Measurements from ENCODE around the gene TNFAIP8L2.
"Not testable (repeated sequence)": the region's sequence is repeated elsewhere in the genome, so short reads cannot be mapped to it uniquely, and the experiment has no call there.

TNFAIP8L2 gene

DNA sequence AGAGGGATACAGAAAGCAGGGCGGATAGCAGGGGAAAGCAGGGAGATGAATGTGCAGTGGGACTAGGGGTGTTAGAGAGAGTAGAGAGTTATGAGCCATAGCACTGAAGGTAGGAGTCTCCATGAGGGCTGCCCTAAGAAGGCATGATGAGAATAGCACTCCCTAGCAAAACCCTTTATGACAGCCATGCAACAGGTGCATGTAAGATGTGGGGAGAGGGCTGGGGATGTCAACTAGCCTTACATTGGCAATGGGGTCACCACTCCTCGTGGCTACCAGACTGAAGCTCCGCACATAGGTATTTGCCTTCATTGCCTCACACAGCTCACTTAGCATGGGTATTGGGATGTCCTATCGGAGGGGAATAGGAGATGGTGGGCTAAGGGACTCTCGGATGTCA lies 14.7 kb downstream of the TNFAIP8L2 start:
- H3K36me3 ChIP-seq (ENCODE audit: control insufficient read depth, insufficient read depth, low read length): peaks cover 6% of the 10 kb centered on the region
- H3K4me3 ChIP-seq (ENCODE audit: low read depth, low read length): no peak overlapping the region
- H3K4me1 ChIP-seq (ENCODE audit: control insufficient read depth, insufficient read depth, low read length): no peaks in the 10 kb centered on the region
- no peak overlapping the region for H3K9ac ChIP-seq (ENCODE audit: low read depth, low read length)
- H3K27me3 ChIP-seq (ENCODE audit: control insufficient read depth, insufficient read depth, low read length): no peaks in the 10 kb centered on the region
- no peaks in the 10 kb centered on the region for H3K9me3 ChIP-seq (ENCODE audit: control insufficient read depth, insufficient read depth, low read length)

- no peaks in the 10 kb centered on the region for H3K9me3 ChIP-seq (ENCODE audit: control insufficient read depth, insufficient read depth, low read length)
- peaks cover 20% of the 10 kb centered on the region for H3K36me3 ChIP-seq (ENCODE audit: control insufficient read depth, insufficient read depth, low read length)
- no peaks in the 10 kb centered on the region for H3K4me1 ChIP-seq (ENCODE audit: control insufficient read depth, insufficient read depth, low read length)
These were observed 18.7 kb downstream of the TNFAIP8L2 start for GRCh38 chr1:151175041-151175741.

DNA sequence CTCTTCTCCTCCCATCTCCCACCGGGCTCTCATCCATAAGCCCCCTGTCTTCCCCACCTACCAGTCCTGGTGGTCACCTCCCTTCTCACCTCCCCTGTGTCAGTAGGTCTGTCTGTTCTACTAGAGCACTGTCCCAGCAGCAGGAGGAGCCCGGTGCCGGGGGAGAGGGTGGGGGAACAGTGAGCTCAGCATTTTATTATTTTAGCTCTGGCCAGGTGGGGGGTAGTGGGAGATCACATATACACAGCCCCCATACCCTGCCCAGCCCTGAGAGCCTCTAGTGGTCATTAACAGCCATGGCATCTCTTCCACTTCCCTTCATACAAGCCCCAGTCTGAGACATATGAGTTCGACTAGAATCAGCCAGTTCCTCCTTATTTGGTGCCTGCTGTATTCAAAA lies 19.4 kb downstream of the TNFAIP8L2 start, which contains the start of gene TMOD4:
TSS of gene TMOD4 (minus strand) at position 119 of the 400 bp plus-strand sequence. CDS start 1,106 bp downstream, outside the sequence.
- H3K4me3 ChIP-seq (ENCODE audit: low read depth, low read length): no peak within 1 kb of the TSS
- no peaks in the 10 kb centered on the region for H3K9me3 ChIP-seq (ENCODE audit: control insufficient read depth, insufficient read depth, low read length)
- H3K27me3 ChIP-seq (ENCODE audit: control insufficient read depth, insufficient read depth, low read length): no peaks in the 10 kb centered on the region
- no peak within 1 kb of the TSS for H3K9ac ChIP-seq (ENCODE audit: low read depth, low read length)
- no peaks in the 10 kb centered on the region for H3K4me1 ChIP-seq (ENCODE audit: control insufficient read depth, insufficient read depth, low read length)
- H3K36me3 ChIP-seq (ENCODE audit: control insufficient read depth, insufficient read depth, low read length): peaks cover 20% of the 10 kb centered on the region

More at GRCh38 chr1:151175041-151175741, 18.7 kb downstream of the TNFAIP8L2 start:
- Histone ChIP-seq H3K27me3 (ENCODE audit: control insufficient read depth, insufficient read depth, low read length) (no peaks in the 10 kb centered on the region), H3K4me3 (ENCODE audit: low read depth, low read length) (no peak overlapping the region), H3K9ac (ENCODE audit: low read depth, low read length) (no peak overlapping the region)

DNA sequence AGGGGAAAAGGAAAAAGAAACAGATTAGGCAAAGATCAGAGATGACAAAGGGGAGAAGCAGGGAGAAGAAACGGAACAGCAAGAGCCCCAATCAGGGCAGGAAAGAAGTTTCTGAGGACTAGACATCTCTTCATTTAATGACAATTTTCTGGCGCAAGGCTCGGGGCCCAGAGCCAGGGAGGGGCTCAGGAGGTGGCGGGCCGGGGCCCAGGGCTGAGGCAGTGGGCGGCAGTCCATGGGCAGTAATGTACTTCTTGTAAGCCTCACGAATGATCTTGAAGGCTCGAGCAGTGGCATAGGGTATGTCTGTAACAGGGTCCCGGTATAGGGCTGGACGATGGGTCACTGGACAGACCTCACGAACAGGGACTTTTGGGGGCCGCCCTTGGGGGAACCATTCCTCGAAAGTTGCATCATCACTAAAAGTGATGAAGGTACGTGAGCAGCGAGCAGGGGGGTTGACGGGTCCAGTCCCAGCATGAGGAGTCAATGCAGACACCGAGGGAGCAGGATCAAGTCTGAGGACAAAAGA lies 20.1 kb downstream of the TNFAIP8L2 start:
- no peaks in the 10 kb centered on the region for H3K27me3 ChIP-seq (ENCODE audit: control insufficient read depth, insufficient read depth, low read length)
- H3K36me3 ChIP-seq (ENCODE audit: control insufficient read depth, insufficient read depth, low read length): peaks cover 23% of the 10 kb centered on the region
- H3K9ac ChIP-seq (ENCODE audit: low read depth, low read length): no peak overlapping the region

GRCh38 chr1:151184211-151184610 lies 27.8 kb downstream of the TNFAIP8L2 start:
- no peaks in the 10 kb centered on the region for H3K4me1 ChIP-seq (ENCODE audit: control insufficient read depth, insufficient read depth, low read length)
- no peak overlapping the region for H3K9ac ChIP-seq (ENCODE audit: low read depth, low read length)
- H3K27me3 ChIP-seq (ENCODE audit: control insufficient read depth, insufficient read depth, low read length): no peaks in the 10 kb centered on the region
- H3K36me3 ChIP-seq (ENCODE audit: control insufficient read depth, insufficient read depth, low read length): peaks cover 21% of the 10 kb centered on the region
- no peak overlapping the region for H3K4me3 ChIP-seq (ENCODE audit: low read depth, low read length)
- H3K9me3 ChIP-seq (ENCODE audit: control insufficient read depth, insufficient read depth, low read length): no peaks in the 10 kb centered on the region

More for the DNA sequence above, 20.1 kb downstream of the TNFAIP8L2 start:
- H3K4me1 ChIP-seq (ENCODE audit: control insufficient read depth, insufficient read depth, low read length): no peaks in the 10 kb centered on the region
- no peak overlapping the region for H3K4me3 ChIP-seq (ENCODE audit: low read depth, low read length)
- no peaks in the 10 kb centered on the region for H3K9me3 ChIP-seq (ENCODE audit: control insufficient read depth, insufficient read depth, low read length)

DNA sequence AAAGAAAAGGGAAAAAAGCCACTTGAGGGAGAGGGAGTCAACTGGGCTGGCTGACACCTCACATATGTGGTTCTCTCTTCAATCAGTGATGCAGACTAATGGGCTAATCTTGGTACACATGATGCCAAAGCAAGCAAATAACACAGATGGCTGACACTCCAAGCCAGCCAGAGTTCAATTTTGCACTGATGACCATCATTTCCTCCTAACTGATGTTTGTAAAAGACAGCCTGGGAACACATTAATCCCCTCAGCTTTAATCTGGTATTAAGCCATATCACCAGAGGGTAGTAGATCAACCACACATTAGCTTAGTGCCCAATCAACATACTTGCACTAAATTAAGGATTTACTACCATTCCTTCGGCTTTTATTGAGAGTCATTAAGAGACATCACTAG lies 30.8 kb downstream of the TNFAIP8L2 start:
- H3K4me3 ChIP-seq (ENCODE audit: low read depth, low read length): no peak overlapping the region
- H3K36me3 ChIP-seq (ENCODE audit: control insufficient read depth, insufficient read depth, low read length): peaks cover 17% of the 10 kb centered on the region
- H3K9ac ChIP-seq (ENCODE audit: low read depth, low read length): no peak overlapping the region
- no peaks in the 10 kb centered on the region for H3K27me3 ChIP-seq (ENCODE audit: control insufficient read depth, insufficient read depth, low read length)
- H3K9me3 ChIP-seq (ENCODE audit: control insufficient read depth, insufficient read depth, low read length): no peaks in the 10 kb centered on the region
- H3K4me1 ChIP-seq (ENCODE audit: control insufficient read depth, insufficient read depth, low read length): no peaks in the 10 kb centered on the region

DNA sequence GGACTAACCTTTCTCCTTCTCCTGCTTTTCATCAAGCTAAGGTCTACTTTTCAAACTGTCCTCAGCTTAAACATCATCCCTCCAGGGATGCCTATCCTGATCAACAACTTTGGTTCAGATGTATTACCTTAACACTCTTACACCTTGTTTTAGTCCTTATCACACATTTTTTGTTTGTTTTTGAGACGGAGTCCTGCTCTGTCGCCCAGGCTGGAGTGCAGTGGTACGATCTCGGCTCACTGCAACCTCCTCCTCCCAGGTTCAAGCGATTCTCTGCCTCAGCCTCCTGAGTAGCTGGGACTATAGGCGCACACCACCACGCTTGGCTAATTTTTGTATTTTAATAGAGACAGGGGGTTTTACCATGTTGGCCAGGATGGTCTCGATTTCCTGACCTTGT lies 32.2 kb downstream of the TNFAIP8L2 start:
- not testable (repeated sequence) for H3K27me3 ChIP-seq (ENCODE audit: control insufficient read depth, insufficient read depth, low read length); H3K9ac ChIP-seq (ENCODE audit: low read depth, low read length); H3K4me1 ChIP-seq (ENCODE audit: control insufficient read depth, insufficient read depth, low read length); H3K9me3 ChIP-seq (ENCODE audit: control insufficient read depth, insufficient read depth, low read length); H3K36me3 ChIP-seq (ENCODE audit: control insufficient read depth, insufficient read depth, low read length)
- peak overlapping the region; percentile 80 for H3K4me3 ChIP-seq (ENCODE audit: low read depth, low read length)

GRCh38 chr1:151189637-151190445 lies 33.4 kb downstream of the TNFAIP8L2 start, which contains the start of gene VPS72:
TSS of gene VPS72 (minus strand) at chr1:151190197. CDS start at chr1:151190121, 76 bp downstream.
- Histone ChIP-seq H3K9ac (ENCODE audit: low read depth, low read length) (peak within 1 kb of the TSS; percentile 74), H3K27me3 (ENCODE audit: control insufficient read depth, insufficient read depth, low read length) (no peaks in the 10 kb centered on the region), H3K9me3 (ENCODE audit: control insufficient read depth, insufficient read depth, low read length) (no peaks in the 10 kb centered on the region), H3K36me3 (ENCODE audit: control insufficient read depth, insufficient read depth, low read length) (peaks cover 4% of the 10 kb centered on the region), H3K4me3 (ENCODE audit: low read depth, low read length) (peak within 1 kb of the TSS; percentile 80), H3K4me1 (ENCODE audit: control insufficient read depth, insufficient read depth, low read length) (no peaks in the 10 kb centered on the region)

GRCh38 chr1:151192047-151192446 lies 35.6 kb downstream of the TNFAIP8L2 start:
- no peaks in the 10 kb centered on the region for H3K36me3 ChIP-seq (ENCODE audit: control insufficient read depth, insufficient read depth, low read length)
- no peak overlapping the region for H3K9ac ChIP-seq (ENCODE audit: low read depth, low read length)
- no peaks in the 10 kb centered on the region for H3K4me1 ChIP-seq (ENCODE audit: control insufficient read depth, insufficient read depth, low read length)
- no peak overlapping the region for H3K4me3 ChIP-seq (ENCODE audit: low read depth, low read length)
- H3K27me3 ChIP-seq (ENCODE audit: control insufficient read depth, insufficient read depth, low read length): no peaks in the 10 kb centered on the region
- no peaks in the 10 kb centered on the region for H3K9me3 ChIP-seq (ENCODE audit: control insufficient read depth, insufficient read depth, low read length)

DNA sequence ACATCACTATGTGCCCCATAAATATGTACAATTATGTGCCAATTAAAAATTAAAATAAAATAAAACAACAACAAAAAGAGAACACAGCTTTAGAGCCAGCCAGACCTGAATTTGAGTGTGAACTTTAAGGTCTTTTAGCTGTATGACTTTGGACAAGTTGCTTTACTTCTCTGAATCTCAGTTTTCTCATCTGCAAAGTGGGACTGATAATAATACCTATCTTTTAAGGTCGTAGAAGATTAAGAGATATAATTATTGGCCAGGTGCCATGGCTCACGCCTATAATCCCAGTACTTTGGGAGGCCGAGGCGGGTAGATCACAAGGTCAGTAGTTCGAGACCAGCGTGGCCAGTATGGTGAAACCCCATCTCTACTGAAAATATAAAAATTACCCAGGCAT lies 36.9 kb downstream of the TNFAIP8L2 start:
- no peak overlapping the region for H3K4me3 ChIP-seq (ENCODE audit: low read depth, low read length)
- no peak overlapping the region for H3K9ac ChIP-seq (ENCODE audit: low read depth, low read length)
- H3K4me1 ChIP-seq (ENCODE audit: control insufficient read depth, insufficient read depth, low read length): no peaks in the 10 kb centered on the region

DNA sequence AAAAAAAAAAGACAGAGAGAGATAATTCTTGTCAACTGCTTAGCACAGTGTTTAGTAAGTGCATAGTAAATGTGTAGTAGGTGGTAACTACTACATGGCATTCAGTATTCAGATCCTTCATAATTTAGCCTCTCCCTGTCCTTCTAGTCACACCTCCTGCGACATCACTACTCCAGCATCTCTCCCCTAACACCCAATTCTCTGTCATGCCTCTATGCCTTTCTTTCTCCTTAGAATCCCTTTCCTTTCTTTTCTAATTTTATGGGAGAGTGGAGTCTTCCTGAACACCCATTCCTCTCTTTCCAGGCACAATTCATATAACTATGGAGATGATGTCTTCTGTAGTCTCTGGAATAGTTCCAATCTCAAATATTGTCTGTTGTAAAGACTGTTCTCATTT lies 37.4 kb downstream of the TNFAIP8L2 start:
- Histone ChIP-seq H3K27me3 (ENCODE audit: control insufficient read depth, insufficient read depth, low read length) (no peaks in the 10 kb centered on the region), H3K4me3 (ENCODE audit: low read depth, low read length) (no peak overlapping the region), H3K9ac (ENCODE audit: low read depth, low read length) (no peak overlapping the region), H3K36me3 (ENCODE audit: control insufficient read depth, insufficient read depth, low read length) (no peaks in the 10 kb centered on the region), H3K4me1 (ENCODE audit: control insufficient read depth, insufficient read depth, low read length) (no peaks in the 10 kb centered on the region), H3K9me3 (ENCODE audit: control insufficient read depth, insufficient read depth, low read length) (no peaks in the 10 kb centered on the region)

More for the DNA sequence above, 36.9 kb downstream of the TNFAIP8L2 start:
- no peaks in the 10 kb centered on the region for H3K9me3 ChIP-seq (ENCODE audit: control insufficient read depth, insufficient read depth, low read length)
- no peaks in the 10 kb centered on the region for H3K36me3 ChIP-seq (ENCODE audit: control insufficient read depth, insufficient read depth, low read length)
- H3K27me3 ChIP-seq (ENCODE audit: control insufficient read depth, insufficient read depth, low read length): no peaks in the 10 kb centered on the region
